Endothelial cell (in vitro differentiated cells): Measurements from ENCODE around the gene VSIR. TPM values are rescaled to one million over a fixed set of nuclear protein-coding genes. Genes with fewer than 3 reads are reported as not detected.

Experiments
- DNase-seq: peaks from one replicate; pipeline ENCODE4 v3.0.0; 2021; ENCODE audit warnings: low spot score
- H3K27ac Mint-ChIP-seq: one replicate; pipeline ENCODE4 v1.8.0; 2021; ENCODE audit warnings: mixed read lengths, inconsistent platforms; ENCODE audit not compliant: unreplicated experiment
- H3K27me3 Mint-ChIP-seq: one replicate; pipeline ENCODE4 v1.8.0; 2021; ENCODE audit warnings: mild to moderate bottlenecking, moderate library complexity, mixed read lengths, inconsistent platforms; ENCODE audit not compliant: unreplicated experiment
- H3K36me3 Mint-ChIP-seq: one replicate; pipeline ENCODE4 v1.8.0; 2021; ENCODE audit warnings: mild to moderate bottlenecking, low read depth, mixed read lengths, inconsistent platforms; ENCODE audit not compliant: unreplicated experiment
- H3K4me1 Mint-ChIP-seq: one replicate; pipeline ENCODE4 v1.8.0; 2021; ENCODE audit warnings: mild to moderate bottlenecking, mixed read lengths, inconsistent platforms; ENCODE audit not compliant: unreplicated experiment
- H3K4me3 Mint-ChIP-seq: one replicate; pipeline ENCODE4 v1.8.0; 2021; ENCODE audit warnings: mild to moderate bottlenecking, mixed read lengths, inconsistent platforms; ENCODE audit not compliant: unreplicated experiment
- H3K9me3 Mint-ChIP-seq: one replicate; pipeline ENCODE4 v1.8.0; 2021; ENCODE audit warnings: mixed read lengths, inconsistent platforms; ENCODE audit not compliant: unreplicated experiment
- CTCF ChIP-seq: fragments of 200-600 bp; sonication (generic); IDR thresholded peaks from one replicate; pipeline ENCODE4 v1.5.0; 2021; ENCODE audit warnings: antibody characterized with exemption; ENCODE audit not compliant: unreplicated experiment
- total RNA-seq: library from RNA; stranded (reverse); fragmentation: NEBNext Ultra II Directional; extraction: Animal tissue kit (Norgen Biotek cat#: 25700); gene quantifications from one replicate; pipeline ENCODE4 v1.2.1, GENCODE V29; 2021; ENCODE audit not compliant: unreplicated experiment

The VSIR gene
- total RNA-seq, 1 donor from 2014 or later: 86.1 TPM

- peaks cover 16% of the 10 kb centered on the region for H3K27me3 Mint-ChIP-seq
- H3K36me3 Mint-ChIP-seq: no peaks in the 10 kb centered on the region
- TF ChIP-seq CTCF: no peak
- no peak for DNase-seq
- no peaks in the 10 kb centered on the region for H3K9me3 Mint-ChIP-seq
- peak overlapping the region; percentile 21 for H3K4me3 Mint-ChIP-seq
- no peak overlapping the region for H3K27ac Mint-ChIP-seq
- peaks cover 9% of the 10 kb centered on the region for H3K4me1 Mint-ChIP-seq
Measured at GRCh38 chr10:71720288-71720687, 53.0 kb downstream of the VSIR start.

GRCh38 chr10:71719464-71720201 is 53.7 kb downstream of the VSIR start, which contains the start of gene C10orf105:
TSS of gene C10orf105 (minus strand) at chr10:71719778. CDS start at chr10:71716337, 3,441 bp downstream.
- Mint-ChIP-seq H3K9me3 (no peaks in the 10 kb centered on the region), H3K4me1 (peaks cover 9% of the 10 kb centered on the region), H3K27ac (no peak within 1 kb of the TSS), H3K4me3 (peak within 1 kb of the TSS; percentile 21), H3K36me3 (no peaks in the 10 kb centered on the region), H3K27me3 (peaks cover 16% of the 10 kb centered on the region)
- TF ChIP-seq CTCF: no peak
- DNase-seq: no peak

- no peak for TF ChIP-seq CTCF
- H3K27me3 Mint-ChIP-seq: peaks cover 17% of the 10 kb centered on the region
- H3K36me3 Mint-ChIP-seq: peaks cover 3% of the 10 kb centered on the region
- peaks cover 14% of the 10 kb centered on the region for H3K4me1 Mint-ChIP-seq
- no peaks in the 10 kb centered on the region for H3K9me3 Mint-ChIP-seq
- no peak overlapping the region for H3K27ac Mint-ChIP-seq
- DNase-seq: no peak
- H3K4me3 Mint-ChIP-seq: no peak overlapping the region
Measured at GRCh38 chr10:71719042-71719441, 54.3 kb downstream of the VSIR start.

GRCh38 chr10:71718165-71718698 is 55.1 kb downstream of the VSIR start:
- no peak for DNase-seq
- H3K9me3 Mint-ChIP-seq: no peaks in the 10 kb centered on the region

More at GRCh38 chr10:71718165-71718698, 55.1 kb downstream of the VSIR start:
- Mint-ChIP-seq H3K4me1 (peaks cover 21% of the 10 kb centered on the region), H3K27me3 (peaks cover 17% of the 10 kb centered on the region), H3K27ac (no peak overlapping the region), H3K36me3 (peaks cover 3% of the 10 kb centered on the region), H3K4me3 (no peak overlapping the region)
- no peak for TF ChIP-seq CTCF
